ENCODE results near the gene GAGE12J. TPM values are rescaled to one million over a fixed set of nuclear protein-coding genes. Genes with fewer than 3 reads are reported as not detected.
"Not testable (repeated sequence)": the region's sequence is repeated elsewhere in the genome, so short reads cannot be mapped to it uniquely, and the experiment has no call there.

GAGE12J gene, protein sequence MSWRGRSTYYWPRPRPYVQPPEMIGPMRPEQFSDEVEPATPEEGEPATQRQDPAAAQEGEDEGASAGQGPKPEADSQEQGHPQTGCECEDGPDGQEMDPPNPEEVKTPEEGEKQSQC
- total RNA-seq: not detected
- long read RNA-seq: 0 reads

DNA sequence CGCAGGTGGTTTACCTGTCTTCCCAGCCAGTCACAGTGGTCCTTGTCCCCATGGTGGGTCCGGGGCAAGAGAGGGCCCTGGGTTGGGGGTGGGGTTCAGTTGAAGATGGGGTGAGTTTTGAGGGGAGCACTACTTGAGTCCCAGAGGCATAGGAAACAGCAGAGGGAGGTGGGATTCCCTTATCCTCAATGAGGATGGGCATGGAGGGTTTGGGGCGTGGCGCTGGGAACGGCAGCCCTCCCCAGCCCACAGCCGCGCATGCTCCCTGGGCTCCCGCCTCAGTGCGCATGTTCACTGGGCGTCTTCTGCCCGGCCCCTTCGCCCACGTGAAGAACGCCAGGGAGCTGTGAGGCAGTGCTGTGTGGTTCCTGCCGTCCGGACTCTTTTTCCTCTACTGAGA, at the start of gene GAGE12J:
Gene GAGE12J (plus strand): TSS at position 301 of the 400 bp plus-strand sequence. CDS start 1,157 bp downstream, outside the sequence.
- ATAC-seq; DNase-seq (ENCODE audit: missing footprints); intact Hi-C loops (cut with DNase I): not testable (repeated sequence)

DNA sequence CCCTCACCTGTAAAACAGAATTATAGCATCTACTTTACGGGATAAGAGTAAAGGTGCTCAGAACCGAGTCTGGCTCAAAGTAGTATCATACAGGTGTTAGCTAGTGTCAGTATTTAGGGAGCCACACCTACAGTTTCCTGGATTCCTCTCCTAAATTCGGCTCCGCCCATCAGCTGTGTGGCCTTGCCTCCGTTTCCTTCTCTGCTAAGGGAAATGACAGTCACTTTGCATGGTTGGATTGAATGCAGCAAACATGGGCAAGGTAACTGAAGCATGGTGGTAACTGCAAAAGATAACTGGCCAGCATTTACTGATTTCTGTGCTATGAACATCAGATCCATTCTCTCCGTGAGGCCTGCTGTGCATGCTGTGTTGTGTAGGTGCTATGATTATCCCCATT, 49.4 kb upstream of the GAGE12J start:
- intact Hi-C loops (cut with DNase I): no loop called here

DNA sequence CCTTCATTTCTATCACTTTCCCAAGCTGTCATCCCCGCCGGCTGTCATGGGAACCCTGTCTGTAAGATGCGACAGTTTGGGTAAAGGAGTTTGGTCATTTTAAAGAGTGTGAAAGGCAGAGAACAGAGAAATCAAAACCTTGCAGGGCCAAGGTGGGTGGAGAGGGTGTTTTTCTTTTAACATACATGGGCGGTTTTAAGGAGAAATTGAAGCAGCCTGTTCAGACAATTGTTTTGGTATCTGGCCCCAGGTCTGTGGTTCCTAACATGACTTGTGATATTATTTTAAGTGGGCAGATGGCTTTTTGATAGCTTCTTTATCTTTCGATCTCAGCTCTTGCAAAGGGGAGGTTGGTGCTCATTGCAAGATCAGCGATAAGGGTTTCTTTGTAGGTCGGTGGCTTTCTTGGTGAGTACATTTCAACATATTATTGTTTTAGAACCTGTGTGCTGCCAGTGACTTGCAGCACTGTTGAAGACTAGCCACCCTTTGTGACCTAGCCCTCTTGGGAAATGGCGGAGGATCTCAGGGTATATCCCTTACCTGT, 48.6 kb upstream of the GAGE12J start:
- intact Hi-C loops (cut with DNase I): no loop called here
- DNase-seq (ENCODE audit: missing footprints) (no peak), ATAC-seq (no peak)

More for the DNA sequence above, 49.4 kb upstream of the GAGE12J start:
- no peak for ATAC-seq
- DNase-seq (ENCODE audit: missing footprints): no peak

DNA sequence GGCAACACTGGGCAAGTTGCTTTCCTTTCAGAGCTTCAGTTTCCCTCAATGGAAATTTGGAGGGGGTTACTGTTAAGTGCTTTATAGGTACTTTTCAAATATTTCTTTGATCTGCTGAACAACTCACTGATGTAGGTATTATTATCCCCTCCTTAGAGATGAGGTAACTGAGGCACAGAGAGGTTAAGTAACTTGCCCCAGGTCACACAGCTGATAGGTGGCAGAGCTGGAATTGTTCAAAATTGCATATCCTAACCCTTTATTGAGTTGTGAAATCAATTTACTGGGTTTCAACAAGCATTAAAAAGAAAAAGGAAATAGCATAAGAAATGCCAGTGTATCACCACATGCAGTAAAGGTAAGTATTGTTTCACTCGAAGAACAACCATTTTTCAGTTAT, 45.6 kb upstream of the GAGE12J start:
- intact Hi-C loops (cut with DNase I): no loop called here
- no peak for DNase-seq (ENCODE audit: missing footprints)
- no peak for ATAC-seq

DNA sequence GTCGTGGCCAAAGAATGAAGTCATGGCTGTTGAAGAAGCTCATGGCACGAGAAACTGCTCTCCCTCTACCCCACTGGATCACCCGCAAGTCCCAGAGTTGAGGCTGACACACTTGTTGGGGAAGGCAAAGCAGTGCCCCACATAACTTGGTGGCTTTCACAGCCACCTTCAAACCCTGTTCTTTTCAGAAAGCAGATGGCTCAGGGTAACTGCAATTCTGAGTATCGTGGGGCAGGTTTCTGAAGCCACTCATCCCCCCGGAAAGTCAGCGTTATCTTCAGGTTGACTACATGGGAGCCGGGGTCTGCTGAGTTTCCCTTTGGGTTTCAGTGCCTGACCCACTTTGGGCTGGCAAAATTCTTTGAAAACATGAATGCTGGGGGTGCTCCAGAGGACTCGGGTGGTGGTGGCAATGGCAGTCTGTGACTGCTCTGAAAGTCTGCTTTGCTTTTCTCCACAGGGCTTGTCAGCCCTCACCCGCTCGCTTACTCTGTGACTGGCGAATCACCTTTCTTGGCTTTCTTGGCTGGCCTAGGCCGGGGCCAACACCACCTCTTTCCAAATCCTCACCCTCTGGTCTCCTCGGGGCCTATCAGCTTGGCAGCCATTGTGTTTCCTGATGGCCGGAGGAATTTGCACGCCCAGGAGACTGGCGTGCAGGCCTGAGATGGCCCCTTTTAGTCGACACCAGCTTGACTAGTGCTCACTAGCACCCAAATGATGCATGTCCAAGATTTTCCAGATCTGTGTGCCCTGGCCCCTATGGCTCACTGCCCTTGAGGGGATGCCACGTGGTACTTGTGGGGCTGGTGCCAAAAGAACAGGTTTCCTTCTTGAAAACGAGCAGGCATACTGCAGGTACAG, 44.9 kb upstream of the GAGE12J start:
- DNase-seq (ENCODE audit: missing footprints): no peak
- intact Hi-C loops (cut with DNase I): no loop called here
- ATAC-seq: no peak

DNA sequence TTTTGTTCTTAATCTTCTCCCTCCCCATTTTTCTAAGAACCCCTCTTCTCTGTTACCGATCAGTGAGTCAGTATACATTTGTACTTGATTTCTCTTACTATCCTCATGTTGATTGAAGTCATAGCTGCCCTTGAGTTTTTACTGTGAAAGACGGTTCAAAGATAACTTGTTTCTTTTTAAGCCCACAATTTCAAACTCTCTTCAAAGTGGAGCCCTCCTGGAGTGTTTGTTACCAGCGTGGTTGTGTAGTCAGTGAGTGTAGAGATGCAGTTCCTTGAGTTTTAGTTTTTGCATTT, 44.4 kb upstream of the GAGE12J start:
- no peak for ATAC-seq
- intact Hi-C loops (cut with DNase I): no loop called here
- DNase-seq (ENCODE audit: missing footprints): no peak

DNA sequence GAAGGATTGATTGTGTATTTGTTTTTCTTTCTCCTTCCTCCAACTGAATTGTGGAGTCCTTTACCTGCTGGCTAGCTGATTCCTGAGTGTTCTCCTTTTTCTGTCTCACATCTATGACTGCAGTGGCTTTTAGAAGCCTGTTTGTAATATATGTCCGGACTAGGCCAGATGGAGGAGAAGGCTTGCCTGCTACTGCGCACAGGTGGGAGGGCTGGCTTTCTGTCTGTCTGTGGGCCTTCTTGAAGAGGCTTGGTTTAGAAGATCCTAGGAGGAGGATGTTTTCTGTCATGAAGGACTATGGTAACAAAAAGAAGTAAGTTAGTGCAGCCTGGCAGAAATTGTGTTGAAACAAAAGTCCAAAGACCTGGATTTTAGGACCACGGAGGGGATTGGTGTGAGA, 43.8 kb upstream of the GAGE12J start:
- intact Hi-C loops (cut with DNase I): no loop called here
- ATAC-seq (no peak), DNase-seq (ENCODE audit: missing footprints) (no peak)

DNA sequence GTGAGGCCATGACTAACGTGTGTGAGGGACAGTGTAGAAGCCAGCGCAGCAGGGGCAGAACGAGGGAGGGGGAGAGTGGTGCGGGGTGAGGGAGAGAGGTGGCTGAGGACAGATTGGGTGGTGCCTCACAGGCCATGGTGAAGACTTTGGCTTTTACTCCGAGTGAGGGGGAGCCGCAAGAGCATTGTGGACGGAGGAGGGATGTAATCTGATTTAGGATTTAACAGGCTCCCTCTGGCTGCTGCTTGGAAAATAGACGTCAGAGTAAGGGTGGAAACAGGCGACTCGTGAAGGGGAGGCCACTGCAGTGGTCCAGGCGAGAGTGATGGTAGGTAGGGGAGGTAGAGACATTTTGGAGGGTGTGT, 39.2 kb upstream of the GAGE12J start:
- DNase-seq (ENCODE audit: missing footprints): no peak
- ATAC-seq: peak; percentile 72
- intact Hi-C loops (cut with DNase I): no loop called here

DNA sequence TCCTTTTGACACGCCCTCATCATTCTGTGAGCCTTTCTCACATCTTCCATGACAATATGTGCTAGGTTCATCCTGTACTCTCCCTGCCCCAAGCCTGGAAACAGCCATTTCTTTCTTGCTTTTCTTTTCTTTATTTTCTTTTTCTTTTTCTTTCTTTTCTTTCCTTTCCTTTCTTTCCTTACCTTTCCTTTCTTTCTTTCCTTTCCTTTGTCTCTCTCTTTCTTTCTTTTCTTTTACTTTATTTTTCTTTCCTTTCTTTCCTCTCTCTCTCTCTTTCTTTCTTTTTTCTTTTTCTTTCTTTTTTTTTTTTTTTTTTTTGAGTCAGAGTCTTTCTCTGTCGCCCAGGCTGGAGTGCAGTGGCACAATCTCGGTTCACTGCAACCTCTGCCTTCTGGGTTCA, 37.6 kb upstream of the GAGE12J start:
- intact Hi-C loops (cut with DNase I): no loop called here
- ATAC-seq (no peak), DNase-seq (ENCODE audit: missing footprints) (no peak)

DNA sequence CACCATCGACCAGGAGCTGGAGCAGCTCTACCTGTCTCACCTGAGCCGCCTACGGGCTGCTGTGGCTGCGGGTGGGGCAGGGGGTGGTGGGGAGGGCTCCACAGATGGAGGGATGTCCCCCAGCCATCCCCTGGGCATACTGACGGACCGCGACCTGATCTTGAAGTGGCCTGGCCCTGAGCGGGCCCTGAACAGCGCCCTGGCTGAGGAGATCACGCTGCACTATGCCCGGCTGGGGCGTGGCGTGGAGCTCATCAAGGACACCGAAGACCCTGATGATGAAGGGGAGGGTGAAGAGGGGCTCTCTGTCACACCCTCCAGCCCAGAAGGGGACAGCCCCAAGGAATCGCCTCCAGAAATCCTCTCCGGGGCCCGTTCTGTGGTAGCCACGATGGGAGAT, 35.7 kb upstream of the GAGE12J start:
- DNase-seq (ENCODE audit: missing footprints) (no peak), ATAC-seq (no peak)
- intact Hi-C loops (cut with DNase I): no loop called here

DNA sequence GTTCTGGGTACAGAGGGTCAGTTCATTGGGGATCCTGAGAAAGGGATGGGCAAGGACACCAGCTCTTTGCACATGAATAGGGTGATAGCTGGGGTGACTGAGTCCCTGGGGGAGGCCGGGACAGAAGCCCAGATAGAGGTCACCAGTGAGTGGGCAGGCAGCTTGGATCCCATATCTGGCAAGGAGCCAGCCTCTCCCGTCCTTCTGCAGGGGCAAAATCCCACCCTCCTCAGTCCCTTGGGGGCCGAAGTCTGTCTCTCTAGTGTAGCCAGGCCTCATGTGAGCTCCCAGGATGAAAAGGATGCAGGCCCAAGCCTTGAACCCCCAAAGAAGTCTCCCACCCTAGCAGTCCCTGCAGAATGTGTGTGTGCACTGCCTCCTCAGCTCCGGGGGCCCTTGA, 35.3 kb upstream of the GAGE12J start:
- intact Hi-C loops (cut with DNase I): no loop called here
- DNase-seq (ENCODE audit: missing footprints) (no peak), ATAC-seq (no peak)

DNA sequence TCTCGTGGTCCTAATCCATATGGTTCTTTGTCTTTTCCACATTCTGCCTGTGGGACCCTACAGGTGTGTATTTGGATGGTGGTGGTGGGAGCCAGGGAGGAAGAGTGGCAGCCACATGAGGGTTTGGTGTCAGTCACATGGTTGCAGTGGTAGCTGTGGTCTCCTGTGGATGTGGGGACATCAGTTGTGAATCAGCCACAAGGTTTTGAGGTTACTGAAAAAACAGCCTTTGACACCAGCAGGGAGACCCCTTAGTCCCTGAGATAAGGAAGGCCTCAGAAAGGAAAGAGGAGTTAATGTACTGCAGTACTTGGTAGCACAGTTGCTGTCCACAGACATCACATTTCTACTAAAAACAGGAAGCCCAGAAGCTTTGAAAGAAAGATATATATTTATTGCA, 34.2 kb upstream of the GAGE12J start:
- intact Hi-C loops (cut with DNase I): no loop called here
- ATAC-seq: no peak
- DNase-seq (ENCODE audit: missing footprints): no peak

DNA sequence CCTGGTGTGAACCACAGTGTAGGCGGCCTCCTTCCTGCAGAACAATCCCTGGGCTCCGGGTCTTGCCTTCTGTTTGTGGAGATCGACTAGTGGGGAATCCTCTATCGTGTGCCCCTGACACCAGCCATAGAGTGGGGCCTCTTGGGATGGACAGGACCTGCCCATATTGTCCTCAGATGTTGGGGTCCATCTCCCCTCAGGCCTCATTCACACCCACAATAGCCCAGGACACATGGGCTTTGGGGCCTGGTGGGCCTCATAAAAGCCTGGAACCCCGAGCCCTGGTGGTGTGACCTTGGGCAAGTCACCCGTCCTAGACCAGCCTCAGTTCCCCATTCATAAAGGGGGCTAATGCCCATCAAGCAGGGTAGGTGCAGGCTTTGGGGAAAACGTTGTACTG, 31.6 kb upstream of the GAGE12J start:
- DNase-seq (ENCODE audit: missing footprints) (no peak), ATAC-seq (no peak)
- intact Hi-C loops (cut with DNase I): no loop called here

DNA sequence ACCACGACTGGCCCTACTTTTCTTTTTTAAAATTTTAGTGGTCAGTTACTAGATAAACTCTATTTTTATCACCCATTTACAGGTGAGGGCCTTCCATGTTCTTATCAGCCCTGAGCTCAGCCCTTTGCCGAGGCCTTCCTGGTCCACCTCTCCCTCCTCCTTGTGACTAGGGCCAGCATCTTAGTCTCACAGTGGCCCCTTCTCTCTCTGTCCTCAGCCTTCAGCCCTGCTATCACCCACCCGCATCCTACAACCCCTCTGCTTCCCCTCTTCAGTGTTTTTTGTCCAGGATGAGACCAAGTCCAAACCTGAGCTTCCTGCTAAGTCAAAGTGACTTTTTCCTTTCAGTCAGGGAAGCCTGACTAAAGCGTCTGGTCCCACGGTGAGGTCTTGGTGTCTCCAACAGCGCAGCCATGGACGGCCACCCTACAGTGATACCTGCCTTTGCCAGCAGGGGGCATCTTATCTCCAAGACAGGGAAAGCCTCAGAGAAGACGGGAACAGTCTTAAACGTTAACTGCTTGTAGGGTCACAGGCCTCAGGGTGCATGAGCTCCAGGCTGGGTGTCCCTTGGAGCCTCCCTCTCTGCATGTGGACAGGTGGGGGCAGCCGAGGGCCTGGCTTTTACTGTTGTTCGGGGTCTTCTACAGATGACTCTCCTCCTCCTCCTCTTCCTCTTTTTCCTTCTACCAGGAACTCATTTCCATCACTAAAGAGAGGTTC, 30.1 kb upstream of the GAGE12J start:
- DNase-seq (ENCODE audit: missing footprints) (no peak), ATAC-seq (peak; percentile 57)
- intact Hi-C loops (cut with DNase I): no loop called here

DNA sequence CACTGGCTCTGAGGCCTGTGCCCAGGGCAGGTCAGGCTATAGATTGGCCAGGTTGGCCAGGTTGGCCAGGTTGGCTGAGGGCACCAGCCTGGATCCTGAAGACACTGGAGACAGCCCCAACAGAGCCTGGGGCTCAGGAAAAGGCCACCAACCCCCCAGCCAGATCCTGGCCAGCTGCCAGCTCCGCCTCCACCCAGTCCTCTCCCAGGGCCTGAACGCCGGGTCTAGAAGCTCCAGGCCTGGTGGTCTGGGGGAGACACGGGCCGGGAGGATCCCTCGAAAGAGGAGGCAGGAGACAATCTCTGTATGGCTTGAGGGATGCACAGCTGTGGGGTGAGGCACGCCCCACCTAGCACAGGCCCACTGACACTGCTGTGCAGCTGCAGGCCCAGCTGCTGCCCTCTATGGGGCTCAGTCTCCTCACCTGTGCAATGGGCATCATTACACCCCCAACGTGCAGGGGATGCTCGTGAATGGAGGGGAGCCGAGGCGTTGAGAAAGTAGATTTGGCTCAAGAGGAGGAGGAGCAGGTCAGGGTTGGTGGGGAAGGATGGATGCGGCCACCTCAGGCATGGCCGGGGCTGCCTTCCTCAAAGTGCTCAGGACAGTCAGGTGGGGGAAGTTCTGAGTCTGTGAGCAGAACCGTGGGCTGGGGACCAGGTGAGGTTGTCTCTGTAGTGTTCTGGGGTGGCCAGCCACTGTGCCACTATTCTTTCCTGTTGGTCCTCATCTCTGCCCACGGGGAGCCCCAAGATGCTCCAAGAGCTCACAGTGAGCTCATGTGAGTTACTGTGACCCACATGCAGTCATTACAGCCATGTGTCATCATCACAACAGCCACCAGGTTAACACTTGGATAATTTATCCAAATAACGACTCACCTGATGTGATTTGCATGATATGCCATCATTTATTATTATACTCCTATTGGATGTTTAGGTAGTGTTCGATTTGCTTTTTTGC, 29.2 kb upstream of the GAGE12J start:
- DNase-seq (ENCODE audit: missing footprints) (no peak), ATAC-seq (no peak)
- intact Hi-C loops (cut with DNase I): no loop called here

DNA sequence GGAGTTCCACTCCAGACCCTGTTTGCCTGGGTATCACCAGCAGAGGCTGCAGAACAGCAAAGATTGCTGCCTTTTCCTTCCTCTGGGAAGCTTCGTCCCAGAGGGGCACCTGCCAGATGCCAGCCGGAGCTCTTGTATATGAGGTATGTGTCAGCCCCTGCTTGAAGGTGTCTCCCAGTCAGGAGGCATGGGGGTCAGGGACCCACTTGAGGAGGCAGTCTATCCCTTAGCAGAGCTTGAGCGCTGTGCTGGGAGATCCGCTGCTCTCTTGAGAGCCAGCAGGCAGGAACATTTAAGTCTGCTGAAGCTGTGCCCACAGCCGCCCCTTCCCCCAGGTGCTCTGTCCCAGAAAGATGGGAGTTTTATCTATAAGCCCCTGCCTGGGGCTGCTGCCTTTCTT, 22.5 kb upstream of the GAGE12J start:
- ATAC-seq; intact Hi-C loops (cut with DNase I); DNase-seq (ENCODE audit: missing footprints): not testable (repeated sequence)

DNA sequence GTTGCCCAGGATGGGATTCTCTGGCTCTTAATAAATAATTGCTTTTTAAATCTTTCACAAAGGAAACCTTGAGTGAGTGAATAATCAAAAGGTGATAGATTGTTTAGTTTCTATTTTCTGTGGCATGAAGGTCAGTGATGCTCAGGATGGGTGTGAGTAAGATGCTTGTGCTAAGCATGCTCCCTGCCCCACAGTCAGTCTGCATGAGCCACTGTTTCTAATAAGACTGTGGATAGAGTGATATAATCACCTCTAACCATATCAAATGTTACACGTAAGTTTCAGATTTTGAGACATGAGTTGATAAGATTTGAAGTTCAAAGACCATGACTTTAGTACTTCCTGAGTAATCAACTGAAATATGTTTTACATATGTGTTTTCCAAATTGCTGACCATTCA, 21.1 kb upstream of the GAGE12J start:
- intact Hi-C loops (cut with DNase I): no loop called here
- ATAC-seq: no peak
- DNase-seq (ENCODE audit: missing footprints): no peak

DNA sequence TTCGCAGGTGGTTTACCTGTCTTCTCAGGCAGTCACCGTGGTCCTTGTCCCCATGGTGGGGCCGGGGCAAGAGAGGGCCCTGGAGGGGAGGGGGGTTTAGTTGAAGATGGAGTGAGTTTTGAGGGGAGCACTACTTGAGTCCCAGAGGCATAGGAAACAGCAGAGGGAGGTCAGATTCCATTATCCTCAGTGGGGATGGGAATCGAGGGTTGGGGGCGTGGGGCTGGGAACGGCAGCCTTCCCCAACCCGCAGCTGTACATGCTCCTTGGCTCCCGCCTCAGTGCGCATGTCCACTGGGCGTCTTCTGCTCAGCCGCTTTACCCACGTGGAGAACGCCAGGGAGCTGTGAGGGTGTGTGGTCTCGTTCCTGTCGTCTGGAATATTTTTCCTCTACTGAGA, 18.5 kb upstream of the GAGE12J start, which contains the start of gene GAGE10:
Gene GAGE10 (plus strand): TSS at position 301 of the 400 bp plus-strand sequence. CDS start 1,214 bp downstream, outside the sequence.
- DNase-seq (ENCODE audit: missing footprints) (no peak), ATAC-seq (no peak)
- intact Hi-C loops (cut with DNase I): no loop called here

DNA sequence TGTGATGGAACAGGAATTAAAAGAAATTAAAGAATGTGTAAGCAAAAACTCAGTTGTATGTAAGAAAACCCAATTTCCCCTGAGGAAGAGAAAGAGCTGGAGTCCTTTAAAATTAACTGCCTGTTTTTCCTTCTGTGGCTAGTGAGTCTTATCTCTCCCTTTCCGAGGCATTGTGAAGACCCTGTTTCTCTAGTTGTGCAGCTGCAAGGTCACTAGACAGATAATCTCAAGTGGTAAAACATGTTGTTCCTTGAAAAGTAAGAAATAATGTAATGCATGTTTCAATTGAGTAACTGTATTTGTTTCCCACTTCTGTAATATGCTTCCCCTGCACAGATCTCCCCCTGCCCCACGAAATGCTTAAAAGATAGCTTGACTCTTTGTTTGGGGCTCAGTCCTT, 14.1 kb upstream of the GAGE12J start:
- ATAC-seq; DNase-seq (ENCODE audit: missing footprints); intact Hi-C loops (cut with DNase I): not testable (repeated sequence)

Data from Right ventricle myocardium inferior (tissue), 1 donor.